ENCODE data around the gene OR10A3.

The OR10A3 gene

GRCh38 chr11:7890417-7891172 lies 50.9 kb downstream of the OR10A3 start:
- no peak for DNase-seq

DNA sequence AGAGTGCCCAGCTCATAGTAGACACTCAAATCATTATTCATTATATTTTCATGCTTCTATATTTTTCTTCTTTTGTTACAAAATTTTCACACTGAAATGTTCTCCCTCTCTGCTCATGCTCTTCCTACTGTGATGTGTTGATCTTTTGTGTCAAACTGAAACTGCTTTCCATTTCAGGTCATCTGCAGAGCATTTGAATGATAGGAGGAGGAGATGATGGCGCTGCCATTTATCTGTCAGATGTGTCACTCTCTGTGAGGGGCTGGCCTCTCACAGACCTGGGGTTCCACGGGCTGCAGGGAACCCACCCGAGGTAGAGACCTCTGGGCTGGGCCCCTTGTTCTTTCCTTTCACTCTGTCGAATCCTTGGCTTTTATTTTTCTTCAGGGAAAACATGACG lies 51.5 kb downstream of the OR10A3 start:
- no peak for DNase-seq

All from SIG-M5 (cell line).